Subcutaneous adipose tissue (tissue), 4 donors: ENCODE data around the gene GPR84. TPM values are rescaled to one million over a fixed set of nuclear protein-coding genes. Genes with fewer than 3 reads are reported as not detected.

Experiments used
- total RNA-seq, 4 donors: library from RNA; depleted of rRNA; stranded (reverse); fragments of >200 nt; gene quantifications; one replicate each; pipeline ENCODE4 v1.1.0, GENCODE V29; 2016
- TF ChIP-seq, protein P1 (sequence below): fragments of 450-650 bp; IDR thresholded peaks from one replicate; pipeline ENCODE4 v1.5.1; 2016; ENCODE audit warnings: low read depth, mild to moderate bottlenecking, control low read depth, antibody characterized with exemption, moderate library complexity

Gene GPR84
- total RNA-seq, 4 donors from 2014 or later: 0.44 to 1.1 (median 0.51) TPM; not detected in 1

DNA sequence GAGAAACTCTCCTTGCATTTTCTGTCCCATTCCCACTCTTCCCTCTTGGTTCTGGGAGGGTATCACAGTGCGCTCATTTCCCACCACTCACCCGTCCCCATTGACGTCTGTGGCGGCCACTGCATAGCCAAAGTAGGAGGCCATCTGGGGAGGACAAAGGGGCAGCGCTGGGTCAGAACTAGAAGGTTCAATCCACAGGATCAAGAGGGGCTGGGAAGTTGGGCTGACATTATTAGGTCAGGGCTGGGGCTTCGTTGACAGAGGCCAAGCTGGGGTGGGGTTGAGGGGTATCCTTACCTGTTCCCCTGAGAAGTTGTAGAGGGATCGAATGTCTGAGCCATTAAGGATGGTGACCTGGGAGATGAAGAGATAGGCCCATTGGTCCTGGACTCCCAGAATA, 41.3 kb upstream of the GPR84 start:
- TF ChIP-seq, protein P1, sequence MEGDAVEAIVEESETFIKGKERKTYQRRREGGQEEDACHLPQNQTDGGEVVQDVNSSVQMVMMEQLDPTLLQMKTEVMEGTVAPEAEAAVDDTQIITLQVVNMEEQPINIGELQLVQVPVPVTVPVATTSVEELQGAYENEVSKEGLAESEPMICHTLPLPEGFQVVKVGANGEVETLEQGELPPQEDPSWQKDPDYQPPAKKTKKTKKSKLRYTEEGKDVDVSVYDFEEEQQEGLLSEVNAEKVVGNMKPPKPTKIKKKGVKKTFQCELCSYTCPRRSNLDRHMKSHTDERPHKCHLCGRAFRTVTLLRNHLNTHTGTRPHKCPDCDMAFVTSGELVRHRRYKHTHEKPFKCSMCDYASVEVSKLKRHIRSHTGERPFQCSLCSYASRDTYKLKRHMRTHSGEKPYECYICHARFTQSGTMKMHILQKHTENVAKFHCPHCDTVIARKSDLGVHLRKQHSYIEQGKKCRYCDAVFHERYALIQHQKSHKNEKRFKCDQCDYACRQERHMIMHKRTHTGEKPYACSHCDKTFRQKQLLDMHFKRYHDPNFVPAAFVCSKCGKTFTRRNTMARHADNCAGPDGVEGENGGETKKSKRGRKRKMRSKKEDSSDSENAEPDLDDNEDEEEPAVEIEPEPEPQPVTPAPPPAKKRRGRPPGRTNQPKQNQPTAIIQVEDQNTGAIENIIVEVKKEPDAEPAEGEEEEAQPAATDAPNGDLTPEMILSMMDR: no peak

DNA sequence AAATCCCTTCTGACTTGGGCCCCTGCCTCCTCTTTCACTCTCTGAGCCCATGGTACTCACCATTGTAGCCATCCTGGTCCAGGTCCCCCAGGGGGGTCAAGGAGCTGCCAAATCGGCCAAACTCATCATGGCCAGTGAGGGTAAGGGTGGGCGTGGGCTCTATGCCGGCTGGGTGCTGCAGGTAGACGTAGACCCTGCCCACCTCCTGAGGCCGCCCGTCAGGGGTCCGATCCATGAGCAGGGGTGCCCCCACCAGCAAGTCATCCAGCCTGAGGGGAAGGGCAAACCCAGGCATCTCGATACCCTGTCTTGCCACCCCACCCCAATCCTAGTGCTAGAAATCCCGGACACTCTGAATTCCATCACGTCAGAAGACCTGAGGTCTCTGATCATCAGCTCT, 40.8 kb upstream of the GPR84 start:
- TF ChIP-seq, protein P1: no peak

DNA sequence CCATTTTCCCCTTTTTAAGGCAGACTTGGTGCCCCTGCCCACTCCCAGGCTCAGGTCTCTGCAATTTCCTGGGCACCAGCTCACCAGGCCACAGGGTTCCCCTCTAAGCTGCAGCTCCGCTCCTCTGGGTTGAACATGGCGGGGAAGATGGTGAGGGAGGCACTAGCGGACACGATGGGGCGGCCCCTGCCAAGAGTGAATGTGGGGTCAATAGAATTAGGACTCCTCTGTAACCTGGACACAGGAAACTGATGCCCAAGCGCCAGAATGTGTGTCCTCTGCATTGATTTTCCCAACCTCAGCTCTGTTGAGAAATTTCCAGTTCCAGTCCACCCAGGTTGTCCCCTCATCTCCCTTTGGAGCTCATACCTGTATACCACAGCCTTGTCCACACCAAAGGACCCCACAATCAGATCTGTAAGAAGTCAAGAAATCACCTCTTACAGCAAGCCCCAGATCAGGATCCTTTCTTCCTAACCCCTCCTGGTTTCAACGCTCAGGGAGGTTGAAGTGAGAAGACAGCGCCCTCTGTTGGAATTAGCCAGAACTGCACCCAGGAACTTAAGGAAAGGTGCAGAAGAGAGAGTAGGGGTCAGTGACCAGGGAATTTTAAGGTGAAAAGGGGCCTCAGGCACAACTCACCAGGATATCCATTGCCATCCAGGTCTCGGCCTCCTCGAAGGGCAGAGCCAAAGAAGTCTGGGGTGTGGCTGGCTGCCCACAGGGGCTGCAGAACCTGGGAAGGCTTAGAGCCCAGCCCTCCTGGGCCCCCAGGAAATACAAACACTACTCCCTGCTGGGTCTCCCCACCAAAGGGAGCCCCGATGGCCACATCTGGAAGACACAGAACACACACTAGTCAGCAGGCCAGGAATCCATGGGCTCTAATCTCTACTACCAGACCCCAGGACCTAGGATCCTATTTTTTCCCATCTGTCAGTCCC, 40.0 kb upstream of the GPR84 start:
- TF ChIP-seq, protein P1: no peak

GRCh38 chr12:54401119-54401518, 36.8 kb upstream of the GPR84 start:
- TF ChIP-seq, protein P1: no peak

- TF ChIP-seq, protein P1: no peak
These were observed 34.9 kb upstream of the GPR84 start for GRCh38 chr12:54398995-54399793.

DNA sequence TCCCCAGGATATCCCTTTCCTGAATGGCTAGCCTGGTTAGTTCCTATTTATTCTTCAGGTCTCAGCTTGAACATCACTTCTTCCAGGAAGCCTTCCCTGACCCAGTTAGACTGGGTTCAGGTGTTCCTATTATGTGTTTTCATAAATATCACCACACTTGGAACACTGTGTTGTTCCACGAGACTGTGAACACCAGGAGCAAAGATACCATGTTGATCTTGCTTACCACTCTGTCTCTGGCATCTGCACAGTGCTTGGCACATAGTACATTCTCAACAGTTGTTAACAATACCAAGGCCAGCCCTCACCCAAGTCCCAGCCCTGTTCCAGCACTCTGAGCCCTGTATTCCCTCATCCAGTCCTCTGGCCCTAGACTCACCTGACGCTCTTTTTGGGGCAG, 33.9 kb upstream of the GPR84 start:
- TF ChIP-seq, protein P1: no peak

- TF ChIP-seq, protein P1: no peak
These were observed 32.9 kb upstream of the GPR84 start for GRCh38 chr12:54397157-54397556.
